Osteoblast (primary cell): ENCODE results near the gene TRAP1. TPM values are rescaled to one million over a fixed set of nuclear protein-coding genes. Genes with fewer than 3 reads are reported as not detected.
A peak's percentile ranks its signal among the peaks of the same experiment; 100 is the strongest.

Source experiments
- DNase-seq: peaks from one replicate; pipeline ENCODE4 v3.0.0; 2011; ENCODE audit warnings: low spot score, mixed read lengths; ENCODE audit not compliant: insufficient read length; ENCODE audit errors: missing footprints
- H2AFZ ChIP-seq: 2 replicates; pipeline ENCODE4 v1.6.0; 2011; ENCODE audit warnings: mild to moderate bottlenecking, low read length
- H3K27ac ChIP-seq: 2 replicates; pipeline ENCODE4 v1.5.1; 2011; ENCODE audit warnings: mild to moderate bottlenecking, low read depth, low read length, moderate library complexity
- H3K27me3 ChIP-seq: 2 replicates; pipeline ENCODE4 v1.6.0; 2012; ENCODE audit warnings: mild to moderate bottlenecking, control low read depth, inconsistent platforms, low read length, moderate library complexity; ENCODE audit not compliant: insufficient read depth
- H3K36me3 ChIP-seq: 2 replicates; pipeline ENCODE4 v1.5.1; 2011; ENCODE audit warnings: mild to moderate bottlenecking, low read length, control low read depth, moderate library complexity; ENCODE audit not compliant: insufficient read depth
- H3K4me1 ChIP-seq: 2 replicates; pipeline ENCODE4 v1.5.1; 2011; ENCODE audit warnings: mild to moderate bottlenecking, low read length, control low read depth, moderate library complexity; ENCODE audit not compliant: insufficient read depth
- H3K4me2 ChIP-seq: 2 replicates; pipeline ENCODE4 v1.6.0; 2011; ENCODE audit warnings: mild to moderate bottlenecking, low read length; ENCODE audit not compliant: insufficient read depth
- H3K4me3 ChIP-seq: fragments of 200-600 bp; sonication (generic); 3 replicates; pipeline ENCODE4 v1.5.1; 2012; ENCODE audit warnings: mild to moderate bottlenecking, low read length, inconsistent platforms; ENCODE audit not compliant: insufficient read depth
- H3K79me2 ChIP-seq: 2 replicates; pipeline ENCODE4 v1.6.0; 2012; ENCODE audit warnings: mild to moderate bottlenecking, low read length, control low read depth, inconsistent platforms; ENCODE audit not compliant: insufficient read depth
- H3K9me3 ChIP-seq: 2 replicates; pipeline ENCODE4 v1.5.1; 2011; ENCODE audit warnings: low read depth, low read length, control low read depth
- H4K20me1 ChIP-seq: 2 replicates; pipeline ENCODE4 v1.6.0; 2012; ENCODE audit warnings: mild to moderate bottlenecking, low read length, control low read depth; ENCODE audit not compliant: insufficient read depth
- CTCF ChIP-seq: IDR thresholded peaks from 2 replicates; pipeline ENCODE4 v1.5.1; 2011; ENCODE audit warnings: mild to moderate bottlenecking, low read depth, low read length, moderate library complexity; ENCODE audit errors: extremely low read depth
- total RNA-seq: library from RNA; depleted of rRNA; stranded (reverse); fragments of >200 nt; gene quantifications from 2 replicates; pipeline ENCODE4 v1.2.3, GENCODE V29; 2012

TRAP1 gene
- total RNA-seq, 1 donor = 56.5 TPM

- Histone ChIP-seq H3K79me2 (peaks cover 43% of the 10 kb centered on the region), H3K4me3 (no peak overlapping the region)
Observed at GRCh38 chr16:3755249-3755648, 37.9 kb upstream of the TRAP1 start.

GRCh38 chr16:3754772-3755171 is 37.4 kb upstream of the TRAP1 start:
- Histone ChIP-seq H2AFZ (no peak overlapping the region), H3K9me3 (no peaks in the 10 kb centered on the region), H3K36me3 (peaks cover 44% of the 10 kb centered on the region), H3K4me3 (no peak overlapping the region), H3K27me3 (no peaks in the 10 kb centered on the region), H3K27ac (peak overlapping the region; percentile 18), H3K4me2 (peak overlapping the region; percentile 44), H4K20me1 (peaks cover 31% of the 10 kb centered on the region), H3K79me2 (peaks cover 44% of the 10 kb centered on the region), H3K4me1 (peaks cover 19% of the 10 kb centered on the region)
- DNase-seq = peak; percentile 65
- no peak for TF ChIP-seq CTCF

More at GRCh38 chr16:3755249-3755648, 37.9 kb upstream of the TRAP1 start:
- Histone ChIP-seq H3K27me3 (no peaks in the 10 kb centered on the region), H3K4me1 (peaks cover 19% of the 10 kb centered on the region), H3K9me3 (no peaks in the 10 kb centered on the region), H3K27ac (no peak overlapping the region), H2AFZ (no peak overlapping the region), H3K36me3 (peaks cover 44% of the 10 kb centered on the region), H3K4me2 (no peak overlapping the region), H4K20me1 (peaks cover 31% of the 10 kb centered on the region)
- DNase-seq = no peak
- no peak for TF ChIP-seq CTCF

- Histone ChIP-seq H3K4me1 (peaks cover 19% of the 10 kb centered on the region), H3K36me3 (peaks cover 44% of the 10 kb centered on the region), H2AFZ (no peak overlapping the region), H3K27me3 (no peaks in the 10 kb centered on the region), H3K27ac (peak overlapping the region; percentile 49), H3K79me2 (peaks cover 40% of the 10 kb centered on the region), H3K4me2 (peak overlapping the region; percentile 44), H3K9me3 (no peaks in the 10 kb centered on the region), H4K20me1 (peaks cover 31% of the 10 kb centered on the region), H3K4me3 (no peak overlapping the region)
- DNase-seq = peak; percentile 44
- no peak for TF ChIP-seq CTCF
Observed at GRCh38 chr16:3754081-3754703, 36.9 kb upstream of the TRAP1 start.

GRCh38 chr16:3752984-3753383 is 35.7 kb upstream of the TRAP1 start:
- TF ChIP-seq CTCF = no peak
- no peak overlapping the region for H3K4me2 ChIP-seq
- H4K20me1 ChIP-seq = peaks cover 21% of the 10 kb centered on the region
- no peak overlapping the region for H2AFZ ChIP-seq
- H3K79me2 ChIP-seq = peaks cover 40% of the 10 kb centered on the region
- no peak overlapping the region for H3K4me3 ChIP-seq
- H3K4me1 ChIP-seq = peaks cover 19% of the 10 kb centered on the region
- H3K36me3 ChIP-seq = peaks cover 42% of the 10 kb centered on the region
- H3K27ac ChIP-seq = no peak overlapping the region
- H3K9me3 ChIP-seq = no peaks in the 10 kb centered on the region
- no peak for DNase-seq
- H3K27me3 ChIP-seq = no peaks in the 10 kb centered on the region
